Hepatocyte (in vitro differentiated cells): ENCODE measurements around the gene ADAM12. TPM values are rescaled to one million over a fixed set of nuclear protein-coding genes. Genes with fewer than 3 reads are reported as not detected.

Experiments
- DNase-seq: peaks from one replicate; pipeline ENCODE4 v3.0.0-alpha.2; 2016; ENCODE audit warnings: low spot score
- H2AFZ ChIP-seq: fragments of 200-600 bp; sonication (generic); 2 replicates; pipeline ENCODE4 v1.6.0; 2016; ENCODE audit warnings: antibody characterized with exemption, mild to moderate bottlenecking
- H3K27ac ChIP-seq: fragments of 200-600 bp; sonication (generic); 2 replicates; pipeline ENCODE4 v1.5.1; 2016; ENCODE audit warnings: mild to moderate bottlenecking
- H3K27me3 ChIP-seq: fragments of 200-600 bp; sonication (generic); 2 replicates; pipeline ENCODE4 v1.6.1; 2016
- H3K36me3 ChIP-seq: fragments of 200-600 bp; sonication (generic); replicated peaks from 2 replicates; pipeline ENCODE4 v1.5.1; 2016; ENCODE audit warnings: low read depth; ENCODE audit not compliant: insufficient read depth
- H3K4me1 ChIP-seq: fragments of 200-600 bp; sonication (generic); 2 replicates; pipeline ENCODE4 v1.5.1; 2016; ENCODE audit warnings: mild to moderate bottlenecking, moderate library complexity; ENCODE audit not compliant: insufficient read depth
- H3K4me2 ChIP-seq: fragments of 200-600 bp; sonication (generic); 2 replicates; pipeline ENCODE4 v1.6.0; 2016
- H3K4me3 ChIP-seq: fragments of 200-600 bp; sonication (generic); 2 replicates; pipeline ENCODE4 v1.5.1; 2016; ENCODE audit warnings: mild to moderate bottlenecking
- H3K79me2 ChIP-seq: fragments of 200-600 bp; sonication (generic); 2 replicates; pipeline ENCODE4 v1.6.0; 2017; ENCODE audit warnings: mild to moderate bottlenecking
- H3K9me2 ChIP-seq: fragments of 200-600 bp; sonication (generic); replicated peaks from 2 replicates; pipeline ENCODE4 v1.6.0; 2017; ENCODE audit warnings: mild to moderate bottlenecking; ENCODE audit not compliant: insufficient read depth
- H3K9me3 ChIP-seq: fragments of 200-600 bp; sonication (generic); 2 replicates; pipeline ENCODE4 v1.5.1; 2016; ENCODE audit warnings: low read depth, mild to moderate bottlenecking
- H4K20me1 ChIP-seq: fragments of 200-600 bp; sonication (generic); 2 replicates; pipeline ENCODE4 v1.6.0; 2016; ENCODE audit warnings: mild to moderate bottlenecking; ENCODE audit not compliant: insufficient read depth, poor library complexity, severe bottlenecking
- CTCF ChIP-seq: fragments of 200-600 bp; sonication (generic); IDR thresholded peaks from 2 replicates; pipeline ENCODE4 v1.5.1; 2016; ENCODE audit warnings: antibody characterized with exemption, mild to moderate bottlenecking; ENCODE audit not compliant: poor library complexity
- EZH2 ChIP-seq: fragments of 200-600 bp; sonication (generic); IDR thresholded peaks from 2 replicates; pipeline ENCODE4 v1.6.1; 2016; ENCODE audit warnings: antibody characterized with exemption, mild to moderate bottlenecking, borderline replicate concordance
- EZH2phosphoT487 ChIP-seq: fragments of 200-600 bp; sonication (generic); IDR thresholded peaks from one replicate; pipeline ENCODE4 v1.6.1; 2018; ENCODE audit warnings: antibody characterized with exemption, mild to moderate bottlenecking, low read depth, moderate library complexity; ENCODE audit not compliant: unreplicated experiment, severe bottlenecking
- WGBS: methylation state at CpG from one replicate; pipeline ENCODE4 v1.1.6; 2016; ENCODE audit warnings: low lambda C conversion rate; ENCODE audit errors: missing lambda C conversion rate; 5-methylcytosine and 5-hydroxymethylcytosine counted together
- polyA plus RNA-seq: library from polyadenylated mRNA; unstranded; fragments of >200 nt; fragmentation: Nextera tagmentation; extraction: Ambion mirVana; gene quantifications from 2 replicates; pipeline ENCODE4 v1.2.1, GENCODE V29; 2016
- total RNA-seq: library from RNA; depleted of rRNA; stranded (reverse); fragments of >200 nt; gene quantifications from 2 replicates; pipeline ENCODE4 v1.2.3, GENCODE V29; 2014

Gene ADAM12
- total and polyA plus RNA-seq, 2 experiments from 2014 or later: 4.9 to 11.3 TPM

GRCh38 chr10:126041117-126041516 is 347.2 kb downstream of the ADAM12 start:
- TF ChIP-seq EZH2phosphoT487: no peak
- no peak for TF ChIP-seq CTCF
- no peak for TF ChIP-seq EZH2
- no peaks in the 10 kb centered on the region for H3K79me2 ChIP-seq
- H4K20me1 ChIP-seq: no peaks in the 10 kb centered on the region
- H3K36me3 ChIP-seq: no peaks in the 10 kb centered on the region
- 96% methylated on average over 4 of the region's 4 CpGs for WGBS
- no peak overlapping the region for H3K4me3 ChIP-seq
- DNase-seq: no peak
- H2AFZ ChIP-seq: no peak overlapping the region
- H3K4me2 ChIP-seq: no peak overlapping the region
- no peak overlapping the region for H3K27ac ChIP-seq
- no peaks in the 10 kb centered on the region for H3K4me1 ChIP-seq
- H3K9me2 ChIP-seq: no peaks in the 10 kb centered on the region
- H3K9me3 ChIP-seq: no peaks in the 10 kb centered on the region
- H3K27me3 ChIP-seq: no peaks in the 10 kb centered on the region

GRCh38 chr10:126037946-126038345 is 350.3 kb downstream of the ADAM12 start:
- no peak for DNase-seq
- Histone ChIP-seq H3K36me3 (no peaks in the 10 kb centered on the region), H4K20me1 (no peaks in the 10 kb centered on the region), H3K27me3 (no peaks in the 10 kb centered on the region), H3K9me2 (no peaks in the 10 kb centered on the region), H3K4me1 (no peaks in the 10 kb centered on the region), H3K4me2 (no peak overlapping the region), H3K27ac (no peak overlapping the region), H3K4me3 (no peak overlapping the region), H2AFZ (no peak overlapping the region), H3K9me3 (no peaks in the 10 kb centered on the region), H3K79me2 (no peaks in the 10 kb centered on the region)
- TF ChIP-seq EZH2 (no peak), EZH2phosphoT487 (no peak), CTCF (no peak)
- 90% methylated on average over 10 of the region's 10 CpGs for WGBS

- TF ChIP-seq EZH2phosphoT487 (no peak), EZH2 (no peak), CTCF (no peak)
- no peaks in the 10 kb centered on the region for H3K79me2 ChIP-seq
- H3K4me2 ChIP-seq: no peak overlapping the region
- no peak overlapping the region for H3K4me3 ChIP-seq
- H3K27me3 ChIP-seq: no peaks in the 10 kb centered on the region
- no peak overlapping the region for H2AFZ ChIP-seq
- no peaks in the 10 kb centered on the region for H3K9me3 ChIP-seq
- H3K4me1 ChIP-seq: no peaks in the 10 kb centered on the region
- no peaks in the 10 kb centered on the region for H3K9me2 ChIP-seq
- H4K20me1 ChIP-seq: no peaks in the 10 kb centered on the region
- no peaks in the 10 kb centered on the region for H3K36me3 ChIP-seq
- WGBS: 85% methylated on average over 5 of the region's 5 CpGs
- DNase-seq: no peak
- H3K27ac ChIP-seq: no peak overlapping the region
Observed at GRCh38 chr10:126036515-126036914, 351.8 kb downstream of the ADAM12 start.

GRCh38 chr10:126034586-126034985 is 353.7 kb downstream of the ADAM12 start:
- H3K4me3 ChIP-seq: no peak overlapping the region
- H3K4me1 ChIP-seq: no peaks in the 10 kb centered on the region
- no peaks in the 10 kb centered on the region for H3K9me2 ChIP-seq
- no peak for DNase-seq
- no peak overlapping the region for H3K27ac ChIP-seq
- no peak overlapping the region for H3K4me2 ChIP-seq
- 93% methylated on average over 2 of the region's 2 CpGs for WGBS
- no peaks in the 10 kb centered on the region for H3K9me3 ChIP-seq
- no peak overlapping the region for H2AFZ ChIP-seq
- H3K36me3 ChIP-seq: no peaks in the 10 kb centered on the region
- no peaks in the 10 kb centered on the region for H3K79me2 ChIP-seq
- no peaks in the 10 kb centered on the region for H3K27me3 ChIP-seq
- no peaks in the 10 kb centered on the region for H4K20me1 ChIP-seq
- TF ChIP-seq EZH2phosphoT487 (no peak), CTCF (no peak), EZH2 (no peak)
